LNCAP (cell line): Measurements from ENCODE around the gene TRIM2.

ENCODE experiments used
- TF ChIP-seq, protein P1 (sequence below): fragments of 450-650 bp; IDR thresholded peaks from 2 replicates; pipeline ENCODE4 v1.5.1; 2017; ENCODE audit warnings: mild to moderate bottlenecking

TRIM2 gene

DNA sequence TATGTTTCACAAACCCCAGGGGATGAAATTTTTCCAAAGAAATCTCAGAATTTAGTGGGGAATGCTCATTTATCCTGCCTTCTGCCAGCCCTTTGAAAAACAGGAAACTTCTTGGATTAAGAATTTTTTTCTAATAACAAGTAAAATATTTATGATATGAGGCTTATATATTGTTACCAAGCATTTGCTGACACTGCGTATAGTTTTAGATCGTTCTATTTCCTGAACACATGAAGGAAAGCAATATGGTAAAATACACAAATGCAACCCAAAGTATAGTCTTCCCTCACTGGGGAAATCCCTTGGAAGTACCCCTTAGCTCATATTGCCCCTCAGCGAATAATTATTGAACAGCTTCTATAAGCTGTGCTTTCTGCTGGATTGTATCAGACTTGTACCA, 85.9 kb downstream of the TRIM2 start:
- TF ChIP-seq, protein P1, sequence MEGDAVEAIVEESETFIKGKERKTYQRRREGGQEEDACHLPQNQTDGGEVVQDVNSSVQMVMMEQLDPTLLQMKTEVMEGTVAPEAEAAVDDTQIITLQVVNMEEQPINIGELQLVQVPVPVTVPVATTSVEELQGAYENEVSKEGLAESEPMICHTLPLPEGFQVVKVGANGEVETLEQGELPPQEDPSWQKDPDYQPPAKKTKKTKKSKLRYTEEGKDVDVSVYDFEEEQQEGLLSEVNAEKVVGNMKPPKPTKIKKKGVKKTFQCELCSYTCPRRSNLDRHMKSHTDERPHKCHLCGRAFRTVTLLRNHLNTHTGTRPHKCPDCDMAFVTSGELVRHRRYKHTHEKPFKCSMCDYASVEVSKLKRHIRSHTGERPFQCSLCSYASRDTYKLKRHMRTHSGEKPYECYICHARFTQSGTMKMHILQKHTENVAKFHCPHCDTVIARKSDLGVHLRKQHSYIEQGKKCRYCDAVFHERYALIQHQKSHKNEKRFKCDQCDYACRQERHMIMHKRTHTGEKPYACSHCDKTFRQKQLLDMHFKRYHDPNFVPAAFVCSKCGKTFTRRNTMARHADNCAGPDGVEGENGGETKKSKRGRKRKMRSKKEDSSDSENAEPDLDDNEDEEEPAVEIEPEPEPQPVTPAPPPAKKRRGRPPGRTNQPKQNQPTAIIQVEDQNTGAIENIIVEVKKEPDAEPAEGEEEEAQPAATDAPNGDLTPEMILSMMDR = no peak

DNA sequence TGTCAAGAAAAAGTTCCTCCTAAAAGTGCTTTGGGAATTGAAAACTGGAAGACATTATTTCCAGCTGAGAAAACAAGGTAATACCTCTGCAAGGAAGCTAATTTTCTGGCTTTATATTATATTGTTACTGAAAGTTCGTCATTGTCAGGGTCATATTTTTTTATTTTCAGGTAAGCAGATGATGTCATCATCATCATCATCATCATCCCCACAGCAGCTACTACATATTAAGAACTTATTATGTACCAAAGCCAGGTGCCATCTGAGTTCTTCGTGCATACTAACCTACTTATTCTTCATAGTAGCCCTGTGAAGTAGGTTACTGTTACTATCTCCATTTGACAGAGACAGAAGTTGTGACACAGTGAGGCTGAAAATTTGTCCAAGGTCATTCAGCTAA, 87.3 kb downstream of the TRIM2 start:
- TF ChIP-seq, protein P1 = no peak

DNA sequence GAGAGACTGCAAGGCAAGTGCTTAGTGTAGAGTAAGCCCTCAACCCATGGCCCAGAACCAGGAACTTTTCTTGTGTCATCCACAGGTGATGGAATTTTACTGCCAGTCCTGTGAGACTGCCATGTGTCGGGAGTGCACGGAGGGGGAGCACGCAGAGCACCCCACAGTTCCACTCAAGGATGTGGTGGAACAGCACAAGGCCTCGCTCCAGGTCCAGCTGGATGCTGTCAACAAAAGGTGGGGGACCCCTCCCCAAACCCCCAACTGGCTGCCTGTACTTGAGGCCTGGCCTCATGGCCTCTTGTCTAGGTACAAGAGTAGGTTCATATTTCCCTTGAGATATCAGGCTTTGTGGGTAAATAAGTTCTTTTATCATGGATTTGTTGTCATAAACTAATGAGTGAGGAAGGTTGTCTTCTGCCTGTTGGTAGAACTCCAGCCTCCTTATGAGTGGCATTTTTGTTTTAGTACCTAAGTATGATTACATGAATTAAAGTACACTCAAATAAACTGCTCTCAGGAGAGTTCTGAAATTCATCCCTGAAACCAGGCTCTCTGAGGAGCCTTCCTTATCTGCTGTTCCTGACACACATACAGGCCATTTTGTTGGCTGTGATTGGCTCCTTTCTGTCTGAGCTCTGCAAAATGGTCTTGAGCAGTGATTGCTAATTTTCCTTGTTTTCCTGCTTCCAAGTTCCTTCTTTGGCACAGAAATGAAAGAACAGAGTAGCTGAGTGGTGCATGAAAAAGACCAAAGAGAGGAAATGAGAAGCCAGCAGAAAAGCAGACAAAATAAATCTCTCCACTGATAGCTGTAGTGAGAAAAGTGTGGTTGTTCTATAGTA, 88.9 kb downstream of the TRIM2 start:
- TF ChIP-seq, protein P1 = no peak

DNA sequence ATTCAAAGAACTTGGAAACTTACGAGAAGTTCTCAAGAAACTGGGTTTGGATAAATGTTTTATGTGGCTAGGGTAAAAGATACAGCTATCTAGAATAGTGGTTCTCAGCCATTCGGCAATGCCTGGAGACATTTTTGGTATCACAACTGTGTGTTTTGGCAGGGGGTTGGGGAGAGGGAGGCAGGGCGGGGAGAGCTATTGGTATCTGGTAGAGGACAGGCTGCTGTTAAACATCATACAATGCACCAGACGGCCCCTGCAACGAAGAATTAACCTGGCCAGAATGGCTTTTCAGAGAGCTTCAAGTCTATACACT, 89.5 kb downstream of the TRIM2 start:
- TF ChIP-seq, protein P1 = no peak

DNA sequence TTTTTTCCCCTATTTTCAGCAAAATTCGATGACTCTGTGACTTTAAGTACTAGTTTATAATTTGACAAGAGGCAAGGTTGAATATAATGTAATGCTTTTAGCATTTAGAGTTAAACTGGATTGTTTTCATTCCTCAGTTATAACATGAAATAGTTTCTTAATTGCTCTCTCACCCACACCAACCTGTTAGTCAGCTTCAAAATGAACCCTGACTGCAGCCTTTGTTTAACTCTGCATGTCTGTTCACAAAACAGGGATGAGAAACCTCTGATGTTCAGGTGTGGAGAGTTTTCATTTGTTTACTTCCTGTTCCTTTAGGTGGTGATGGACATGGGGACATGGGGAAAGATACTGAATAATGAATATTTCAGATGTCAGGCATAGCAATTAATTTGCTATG, 90.4 kb downstream of the TRIM2 start:
- TF ChIP-seq, protein P1 = no peak

DNA sequence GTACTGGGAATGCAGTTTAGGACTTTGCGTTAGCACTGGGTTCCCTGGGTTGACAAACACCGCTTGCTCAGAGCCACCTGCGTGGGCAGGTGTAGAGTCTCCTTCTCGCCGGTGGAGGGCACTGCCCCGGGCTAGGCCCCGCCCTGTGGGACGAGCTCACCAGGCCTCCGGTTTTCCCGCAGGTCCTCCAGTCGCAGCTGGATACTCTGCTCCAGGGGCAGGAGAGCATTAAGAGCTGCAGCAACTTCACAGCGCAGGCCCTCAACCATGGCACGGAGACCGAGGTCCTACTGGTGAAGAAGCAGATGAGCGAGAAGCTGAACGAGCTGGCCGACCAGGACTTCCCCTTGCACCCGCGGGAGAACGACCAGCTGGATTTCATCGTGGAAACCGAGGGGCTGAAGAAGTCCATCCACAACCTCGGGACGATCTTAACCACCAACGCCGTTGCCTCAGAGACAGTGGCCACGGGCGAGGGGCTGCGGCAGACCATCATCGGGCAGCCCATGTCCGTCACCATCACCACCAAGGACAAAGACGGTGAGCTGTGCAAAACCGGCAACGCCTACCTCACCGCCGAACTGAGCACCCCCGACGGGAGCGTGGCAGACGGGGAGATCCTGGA, 91.0 kb downstream of the TRIM2 start:
- TF ChIP-seq, protein P1 = no peak

DNA sequence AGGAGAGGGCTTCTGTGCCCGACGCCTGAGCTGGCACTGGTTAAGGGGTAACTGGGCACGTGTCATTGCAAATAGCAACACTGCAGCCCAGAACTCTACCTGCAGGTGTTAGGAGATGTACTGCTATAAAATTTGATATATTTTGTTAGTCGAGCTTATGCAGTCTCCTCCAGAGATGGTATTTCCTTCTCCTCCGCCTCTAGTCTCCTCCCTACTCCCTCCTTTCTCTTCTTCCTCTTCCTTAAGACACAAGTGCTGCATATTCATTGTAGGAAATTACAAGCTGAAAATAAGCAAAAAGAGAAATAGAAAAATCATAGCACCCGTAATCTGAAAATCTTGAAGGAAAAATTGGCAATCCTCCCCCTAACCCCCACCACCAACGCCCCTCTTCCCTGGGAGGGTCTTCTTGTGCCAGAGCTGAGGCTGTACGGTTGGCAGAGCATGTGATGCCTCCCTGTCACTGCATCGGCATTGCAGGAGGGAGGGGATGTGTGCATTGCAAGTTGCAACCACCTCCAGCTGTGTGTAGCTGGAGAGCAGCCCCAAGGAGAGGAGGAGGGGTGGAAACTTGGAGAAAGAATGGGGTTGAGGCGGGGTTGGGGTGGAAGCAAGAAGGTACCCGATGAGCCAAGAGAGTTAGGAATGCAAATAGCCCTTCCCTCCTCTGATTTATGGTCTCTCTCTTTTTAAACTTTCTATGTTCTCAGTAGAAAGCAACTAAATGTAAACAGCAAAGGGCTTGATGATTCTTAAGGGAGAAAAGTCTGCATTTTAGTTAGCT, 92.0 kb downstream of the TRIM2 start:
- TF ChIP-seq, protein P1 = no peak
